Measurements from ENCODE around the gene RHOT1.
"Not testable (repeated sequence)": the region's sequence is repeated elsewhere in the genome, so short reads cannot be mapped to it uniquely, and the experiment has no call there.

Gene RHOT1

DNA sequence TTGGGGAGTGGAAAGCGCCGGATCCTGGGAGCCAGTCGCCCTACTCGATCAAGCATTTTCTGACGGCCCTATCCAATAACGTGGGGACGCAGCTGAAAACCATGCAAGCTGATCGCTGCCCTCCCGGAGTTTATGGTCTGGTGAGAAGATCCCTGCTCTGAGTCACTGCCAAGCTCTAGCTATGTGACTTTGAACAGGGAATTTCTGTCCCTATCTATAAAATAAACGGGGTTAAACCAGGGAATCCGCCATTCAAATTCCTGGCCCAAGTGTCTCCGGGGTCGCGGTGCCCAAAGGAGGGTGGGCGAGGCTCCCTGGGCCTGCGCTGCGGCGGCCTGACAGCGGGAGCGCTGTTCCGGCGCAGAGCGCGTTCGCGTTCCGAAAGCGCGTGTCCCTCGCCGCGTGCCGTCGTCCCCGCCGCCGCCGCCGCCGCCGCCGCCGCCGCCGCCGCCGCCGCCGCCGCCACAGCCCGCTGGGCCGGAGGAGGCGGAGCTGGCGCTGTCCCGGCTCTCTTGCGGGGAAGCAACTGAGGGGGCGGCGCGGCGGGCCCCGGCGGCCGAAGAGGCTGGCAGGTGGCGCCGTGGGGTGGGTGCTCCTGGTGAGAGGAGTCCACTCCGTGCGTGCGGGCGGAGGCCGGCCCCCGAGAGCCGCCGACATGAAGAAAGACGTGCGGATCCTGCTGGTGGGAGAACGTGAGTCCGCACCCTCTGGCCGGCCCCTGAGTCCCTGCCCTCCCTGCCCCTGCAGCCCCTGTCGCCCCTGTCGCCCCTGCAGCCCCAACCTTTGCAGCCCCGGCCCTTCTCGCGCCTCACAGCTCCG, at the start of gene RHOT1:
Gene RHOT1 (plus strand): TSS at position 465 of the 819 bp plus-strand sequence. CDS start 191 bp downstream, at position 656.
- DNase-seq (ENCODE audit: low read depth): peak; percentile 38

DNA sequence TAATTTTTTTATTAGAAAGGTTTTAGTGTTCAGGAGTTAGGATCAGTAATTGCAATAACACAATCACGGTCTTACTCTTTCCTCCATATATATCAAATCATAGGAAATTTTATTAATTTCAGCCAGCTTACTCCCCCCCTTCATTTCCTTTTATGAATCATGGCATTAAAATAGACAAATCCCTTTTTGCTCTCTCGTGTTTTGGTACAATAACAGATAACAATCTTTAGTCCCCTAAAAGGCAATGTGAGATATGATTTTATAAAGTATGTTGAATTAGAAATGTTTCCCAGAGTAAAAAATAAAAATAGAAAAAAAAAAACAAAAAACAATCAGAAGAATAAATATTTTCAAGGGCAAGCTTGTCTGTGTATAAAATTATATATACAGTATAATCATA, 42.6 kb upstream of the RHOT1 start:
- no peak for DNase-seq (ENCODE audit: low read depth)

DNA sequence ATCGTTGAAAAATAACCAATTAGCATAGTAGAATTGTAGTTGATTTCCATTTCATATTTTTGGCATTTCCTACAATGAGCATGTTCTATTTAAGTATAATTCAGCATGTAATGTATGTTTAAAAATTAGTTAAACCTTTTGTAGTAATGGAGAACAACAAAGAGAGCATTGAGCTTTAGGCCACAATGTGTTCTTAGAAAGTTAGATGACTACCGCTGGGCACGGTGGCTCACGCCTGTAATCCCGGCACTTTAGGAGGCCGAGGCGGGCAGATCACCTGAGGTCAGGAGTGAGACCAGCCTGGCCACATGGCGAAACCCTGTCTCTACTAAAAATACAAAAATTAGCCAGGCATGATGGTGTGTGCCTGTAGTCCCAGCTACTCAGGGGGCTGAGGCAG, 42.0 kb upstream of the RHOT1 start:
- DNase-seq (ENCODE audit: low read depth): not testable (repeated sequence)

DNA sequence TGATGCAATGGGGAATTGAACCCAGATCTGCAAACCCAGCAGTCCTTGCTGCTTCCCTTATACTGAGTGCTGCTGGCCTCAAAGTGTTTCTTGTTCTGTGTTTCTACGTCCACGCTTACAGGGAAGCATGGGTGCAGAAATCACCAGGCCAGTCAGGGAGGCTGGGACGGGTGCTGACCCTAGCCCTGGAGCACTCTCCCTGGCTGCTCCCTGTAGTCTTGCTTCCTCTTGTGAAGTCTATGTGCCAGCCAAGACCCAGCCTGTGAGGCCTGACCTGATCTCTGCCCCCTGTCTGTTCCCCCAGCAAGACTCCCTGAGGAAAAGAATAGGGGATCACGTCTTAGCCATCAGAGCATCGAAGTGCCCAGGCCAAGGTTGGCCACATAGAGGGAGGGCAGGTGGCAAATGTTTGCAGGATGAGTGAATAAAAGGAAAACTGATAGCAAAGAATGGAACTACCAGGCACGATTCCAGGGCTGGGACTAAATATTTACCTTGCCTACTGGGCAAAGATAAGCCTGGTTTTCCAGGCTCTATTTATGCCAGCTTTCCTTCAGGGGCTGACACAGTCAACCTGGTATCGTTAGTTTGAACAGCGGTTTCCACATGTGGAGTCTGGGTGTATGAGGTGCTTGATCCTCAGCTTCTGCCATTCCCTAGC, 41.2 kb upstream of the RHOT1 start:
- no peak for DNase-seq (ENCODE audit: low read depth)

DNA sequence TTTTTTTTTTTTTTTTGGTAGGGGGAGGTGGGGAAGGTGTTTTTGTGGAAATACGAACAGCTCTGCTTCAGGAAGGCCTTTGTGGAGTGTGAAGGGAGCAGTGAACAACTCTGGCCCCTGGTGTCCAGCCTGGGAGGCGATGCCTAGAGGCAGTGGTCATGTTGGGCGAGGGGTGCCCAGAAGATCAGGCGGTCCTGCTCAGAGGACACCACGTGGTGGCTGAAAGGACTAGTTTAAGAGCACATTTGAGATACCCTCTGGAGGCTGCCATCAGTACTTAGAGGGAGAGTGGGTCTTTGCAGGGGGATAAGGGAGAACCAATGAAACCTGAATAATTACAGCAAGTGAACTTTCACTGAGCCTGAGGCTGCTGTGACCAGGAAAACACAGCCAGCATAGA, 40.1 kb upstream of the RHOT1 start:
- DNase-seq (ENCODE audit: low read depth): no peak

DNA sequence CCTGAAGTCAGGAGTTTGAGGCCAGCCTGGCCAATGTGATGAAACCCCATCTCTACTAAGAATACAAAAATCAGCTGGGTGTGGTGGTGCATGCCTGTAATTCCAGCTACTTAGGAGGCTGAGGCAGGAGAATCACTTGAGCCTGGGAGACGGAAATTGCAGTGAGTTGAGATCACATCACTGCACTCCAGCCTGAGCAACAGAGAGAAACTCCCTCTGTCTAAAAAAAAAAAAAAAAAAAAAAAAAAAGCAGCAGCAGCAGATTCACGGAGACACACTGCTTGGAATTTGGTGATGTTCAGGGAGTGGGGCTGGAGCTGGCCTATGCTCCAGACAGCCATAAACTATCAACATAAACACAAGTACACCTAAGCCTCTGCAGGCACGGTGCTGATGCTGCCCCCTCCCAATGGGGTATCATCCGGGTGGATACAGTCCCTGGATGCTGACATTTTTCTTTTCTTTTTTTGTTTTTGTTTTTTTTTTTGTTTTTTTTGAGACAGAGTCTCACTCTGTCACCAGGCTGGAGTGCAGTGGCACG, 39.6 kb upstream of the RHOT1 start:
- DNase-seq (ENCODE audit: low read depth): no peak

DNA sequence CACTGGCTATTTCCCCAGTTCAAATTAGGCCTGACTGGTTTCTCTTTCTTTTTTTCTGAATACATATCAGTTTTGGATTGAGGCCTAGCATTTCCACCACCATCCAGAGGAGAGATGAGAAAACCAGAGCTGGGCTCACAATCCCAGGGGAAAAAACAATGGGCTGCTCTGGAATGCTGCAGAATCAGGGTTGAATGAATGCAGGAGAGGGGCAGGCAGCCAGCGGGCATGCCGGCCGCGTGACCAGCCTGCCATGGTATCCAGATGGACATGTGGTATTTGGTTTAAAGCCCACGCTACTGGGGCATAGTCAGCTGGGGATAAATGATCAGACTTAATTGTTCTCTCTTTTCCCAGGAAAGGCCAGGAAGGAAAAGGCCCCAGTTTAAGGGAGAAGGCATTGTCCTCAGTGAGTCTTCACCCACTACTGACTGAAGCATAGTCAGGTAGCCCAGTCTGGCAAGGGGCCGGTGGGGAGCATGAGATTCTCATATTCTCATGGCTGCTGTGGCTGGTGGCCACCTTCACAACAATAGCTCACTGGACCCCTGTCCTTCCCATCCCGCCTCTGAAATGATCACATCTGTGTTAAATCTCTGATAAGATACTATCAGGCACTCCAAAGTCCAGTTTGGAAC, 38.7 kb upstream of the RHOT1 start:
- no peak for DNase-seq (ENCODE audit: low read depth)

DNA sequence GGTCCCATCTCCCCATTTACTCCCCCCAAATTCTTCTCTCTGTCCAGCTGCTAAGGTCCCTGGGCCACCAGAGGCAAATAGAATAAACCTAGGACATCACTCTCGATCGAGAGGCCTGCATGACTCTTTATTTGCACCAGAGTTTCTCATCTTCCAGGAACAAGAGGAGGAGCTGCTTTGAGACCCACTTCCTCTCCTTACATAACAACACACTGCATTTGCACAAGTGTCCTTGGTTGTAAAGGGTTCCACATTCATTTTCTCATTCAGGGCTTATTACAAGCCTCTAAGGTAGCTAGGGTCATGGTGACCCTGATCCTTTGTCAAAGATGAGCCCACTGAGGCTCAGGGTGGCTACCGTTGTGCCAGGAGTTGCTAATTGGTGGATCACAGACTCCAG, 38.1 kb upstream of the RHOT1 start:
- DNase-seq (ENCODE audit: low read depth): no peak

DNA sequence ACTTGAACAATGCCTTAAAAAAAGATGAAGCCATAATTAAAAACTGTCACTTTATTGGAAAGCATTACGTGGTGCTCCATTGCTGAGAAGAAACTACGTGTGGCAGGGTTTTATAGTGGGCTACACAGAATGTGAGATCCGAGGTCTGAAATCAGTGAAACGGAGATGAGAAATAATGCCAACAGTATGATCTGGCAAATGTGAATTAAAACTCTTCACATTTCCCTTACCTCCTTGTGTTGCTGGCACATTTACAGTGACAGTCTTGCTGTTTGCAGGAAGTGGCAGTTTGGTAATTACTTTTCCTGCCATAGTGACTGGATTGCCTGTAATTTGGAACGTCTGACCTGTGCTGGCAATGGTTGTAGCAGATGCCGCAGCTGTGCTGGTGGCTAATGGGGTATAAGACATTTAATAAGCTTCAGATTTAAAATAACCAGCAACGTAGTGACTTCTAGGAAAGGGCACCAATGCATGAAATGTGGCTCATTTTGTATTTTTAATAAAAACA, 35.8 kb upstream of the RHOT1 start:
- DNase-seq (ENCODE audit: low read depth): not testable (repeated sequence)

DNA sequence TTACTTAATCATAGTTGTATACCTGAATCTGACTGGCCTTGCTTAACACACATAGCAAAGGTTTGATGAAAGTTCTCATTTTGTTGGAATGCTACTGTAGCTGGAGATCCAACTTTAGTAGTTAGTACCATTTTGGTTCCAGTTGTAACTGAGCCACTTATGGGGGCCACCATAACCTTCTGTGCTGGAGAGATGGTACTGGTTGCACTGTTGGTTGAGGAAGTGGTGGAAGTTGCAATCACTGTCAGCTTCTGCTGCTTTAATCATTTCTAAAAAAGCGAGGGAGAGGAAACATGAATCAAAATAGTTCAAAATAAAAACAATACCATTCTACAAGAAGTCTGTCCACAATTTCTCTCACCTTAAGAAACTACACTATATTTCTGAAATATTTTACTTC, 35.1 kb upstream of the RHOT1 start:
- not testable (repeated sequence) for DNase-seq (ENCODE audit: low read depth)

DNA sequence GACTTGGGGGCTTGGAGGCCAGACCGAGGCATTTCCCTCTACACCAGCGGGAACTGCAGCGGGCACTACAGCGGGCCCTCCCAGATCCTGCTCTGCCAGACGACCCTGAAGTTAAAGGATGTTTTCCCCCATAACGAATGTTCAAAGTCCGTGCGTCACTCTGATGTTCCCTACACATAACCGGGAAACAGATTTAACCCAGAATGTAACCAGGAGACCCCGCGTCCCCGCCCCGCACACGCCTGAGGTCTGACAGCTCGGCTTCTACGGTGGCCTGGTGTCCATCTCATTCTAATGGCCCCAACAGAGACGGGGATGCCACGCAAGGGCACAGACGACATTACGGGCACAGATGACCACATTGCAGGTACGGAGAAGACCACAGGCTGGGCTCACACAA, 31.7 kb upstream of the RHOT1 start:
- DNase-seq (ENCODE audit: low read depth): no peak

DNA sequence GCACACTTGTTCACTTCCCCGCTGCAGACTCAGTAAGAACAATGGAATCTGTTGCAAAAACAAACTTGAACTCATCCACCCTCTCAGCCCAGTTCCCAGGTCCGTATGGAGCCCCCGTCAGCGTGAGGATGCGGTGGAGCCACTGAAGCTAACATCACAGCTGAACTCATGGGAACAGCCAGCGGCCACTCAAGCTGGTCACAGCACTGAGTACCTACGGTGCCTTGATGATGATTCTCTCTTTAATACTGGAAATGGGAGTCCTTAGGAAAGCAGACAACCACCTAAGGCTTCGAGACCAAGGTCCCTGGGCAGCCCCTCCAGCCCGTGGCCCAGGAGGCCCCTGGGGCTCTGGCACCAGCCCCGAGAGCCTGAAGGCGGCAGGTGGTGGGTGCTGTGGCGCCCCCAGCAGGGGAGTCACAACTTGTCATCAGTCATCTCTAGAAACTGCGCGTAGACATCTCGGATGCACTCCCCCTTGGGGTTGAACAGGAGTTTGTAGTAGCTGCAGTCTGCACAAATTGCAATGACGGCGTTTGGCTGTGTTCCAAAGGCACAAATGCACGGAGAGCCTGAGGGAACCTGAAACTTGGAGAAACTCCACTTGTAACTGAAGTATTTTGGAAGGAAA, 31.0 kb upstream of the RHOT1 start:
- DNase-seq (ENCODE audit: low read depth): no peak

DNA sequence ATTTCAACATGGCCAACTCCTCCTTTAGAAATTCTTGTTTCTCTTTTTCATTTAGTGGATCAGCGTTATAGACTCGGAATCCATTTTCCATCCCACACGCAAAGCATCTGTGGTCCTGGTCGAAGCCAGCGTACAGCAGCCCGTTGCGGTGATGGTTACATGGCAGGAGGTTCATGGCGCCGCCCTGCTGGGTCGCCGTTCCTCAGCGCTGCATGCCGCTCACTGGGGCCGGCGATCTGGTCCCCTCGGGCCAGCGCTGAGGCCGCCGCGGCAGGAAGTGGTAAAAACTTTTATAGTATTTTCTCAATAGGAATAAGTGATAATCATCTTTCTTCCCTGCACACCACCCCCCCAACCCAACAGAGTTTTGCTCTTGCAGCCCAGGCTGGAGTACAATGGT, 29.9 kb upstream of the RHOT1 start:
- DNase-seq (ENCODE audit: low read depth): no peak

DNA sequence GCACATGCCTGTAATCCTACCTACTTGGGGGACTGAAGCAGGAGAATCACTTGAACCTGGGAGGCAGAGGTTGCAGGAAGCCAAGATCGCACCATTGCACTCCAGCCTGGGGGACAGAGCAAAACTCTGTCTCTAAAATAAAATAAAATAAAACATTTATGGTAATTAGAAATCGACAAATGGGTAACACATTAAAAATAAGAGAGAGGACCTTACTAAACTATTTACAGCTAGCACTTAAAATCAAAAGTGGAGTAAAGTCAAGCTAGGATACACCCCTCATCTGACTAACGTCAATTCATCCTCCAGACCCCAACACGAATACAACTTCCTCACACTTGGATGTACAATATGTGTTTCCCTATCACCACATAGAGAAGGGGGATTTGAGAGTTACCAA, 27.8 kb upstream of the RHOT1 start:
- DNase-seq (ENCODE audit: low read depth): no peak

DNA sequence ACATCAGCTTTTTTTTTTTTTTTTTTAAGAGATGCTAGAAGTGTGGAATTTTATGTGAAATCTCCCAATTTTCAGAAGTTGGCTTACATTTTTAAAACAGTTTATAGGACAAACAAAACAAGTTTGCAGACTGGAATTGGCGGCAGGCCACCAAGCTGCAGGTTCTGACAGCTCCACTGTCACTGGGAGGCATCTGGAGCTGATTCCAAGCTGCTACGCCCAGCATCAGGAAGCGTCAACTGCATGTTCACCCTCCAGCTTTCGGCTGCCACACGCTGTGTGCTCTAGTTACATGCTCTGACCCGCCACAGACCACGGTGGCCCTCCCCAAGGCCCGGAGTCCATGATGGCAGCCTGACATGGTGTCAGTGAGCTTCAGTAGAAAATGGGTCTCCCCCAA, 26.8 kb upstream of the RHOT1 start:
- DNase-seq (ENCODE audit: low read depth): not testable (repeated sequence)

DNA sequence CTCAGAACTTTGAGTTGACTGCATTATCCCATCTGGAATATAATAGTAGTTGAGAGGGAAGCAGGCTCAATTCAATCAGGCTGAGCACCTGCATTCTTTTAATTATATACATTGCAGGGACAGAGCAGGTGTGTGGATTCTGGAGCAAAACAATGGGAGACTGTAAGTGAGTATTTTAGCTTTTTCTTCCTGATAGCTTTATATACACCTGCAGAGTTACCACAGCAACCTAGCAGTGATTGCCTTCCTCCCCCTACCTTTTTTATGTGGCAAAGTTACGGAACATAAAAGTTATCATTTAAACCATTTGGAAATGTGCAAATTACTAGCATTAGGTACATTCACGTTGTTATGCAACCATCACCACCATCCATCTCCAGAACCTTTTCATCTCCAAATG, 25.4 kb upstream of the RHOT1 start:
- no peak for DNase-seq (ENCODE audit: low read depth)

DNA sequence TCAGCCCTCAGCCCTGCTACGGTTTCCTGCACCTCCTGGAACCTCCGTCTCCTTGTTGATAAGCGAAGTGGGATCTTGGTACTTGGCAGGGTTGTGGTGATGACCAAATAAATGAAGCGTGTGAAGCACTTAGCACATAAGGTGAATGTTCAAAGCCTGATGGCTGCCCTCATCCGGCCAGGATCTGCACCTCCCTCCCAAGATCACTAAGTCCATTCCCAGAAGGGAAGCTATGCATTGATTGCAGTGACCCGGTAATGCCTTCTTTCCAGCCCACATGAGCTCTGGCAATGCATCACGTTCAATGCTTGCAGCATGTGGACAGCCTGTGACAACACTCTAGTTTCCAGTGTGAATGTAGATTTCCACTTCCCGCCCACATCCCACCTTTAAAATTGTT, 24.9 kb upstream of the RHOT1 start:
- DNase-seq (ENCODE audit: low read depth): no peak

DNA sequence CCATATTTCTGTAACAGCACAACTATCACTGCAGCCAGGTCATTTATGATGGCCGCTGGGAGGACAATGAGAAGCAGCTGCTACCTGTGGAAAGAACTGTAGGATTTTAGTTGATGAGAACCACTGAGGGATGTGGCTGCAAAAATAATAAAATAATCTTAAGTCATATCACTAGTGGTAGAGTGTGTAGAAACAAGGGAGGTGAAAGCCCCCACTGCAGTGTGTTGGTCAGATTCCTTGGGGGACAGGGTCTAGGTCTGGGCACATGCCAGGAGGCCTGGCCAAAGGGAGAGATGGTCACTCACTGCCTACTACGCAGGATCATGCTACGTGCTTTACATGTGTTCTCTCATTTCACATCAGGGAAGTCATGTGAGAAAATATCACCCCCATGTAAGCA, 24.2 kb upstream of the RHOT1 start:
- DNase-seq (ENCODE audit: low read depth): not testable (repeated sequence)

DNA sequence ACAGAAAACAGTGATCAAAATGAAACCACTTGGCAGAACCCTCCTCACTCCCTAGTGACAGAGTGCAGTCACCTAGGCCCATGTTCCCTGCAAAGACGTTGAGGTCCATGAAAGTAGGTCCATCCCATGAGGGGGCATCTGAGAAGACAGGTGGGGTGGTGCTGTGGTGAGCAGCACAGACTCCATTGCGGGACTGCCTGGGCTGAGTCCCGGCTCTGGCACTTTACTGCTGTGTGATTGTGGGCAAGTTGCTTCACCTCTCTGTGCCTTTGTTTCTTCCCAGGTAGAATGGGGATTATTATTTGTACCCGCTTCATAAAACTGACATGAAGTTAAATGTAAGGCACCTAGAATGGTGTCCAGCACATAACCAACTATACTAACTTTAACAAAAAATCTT, 23.5 kb upstream of the RHOT1 start:
- DNase-seq (ENCODE audit: low read depth): no peak

DNA sequence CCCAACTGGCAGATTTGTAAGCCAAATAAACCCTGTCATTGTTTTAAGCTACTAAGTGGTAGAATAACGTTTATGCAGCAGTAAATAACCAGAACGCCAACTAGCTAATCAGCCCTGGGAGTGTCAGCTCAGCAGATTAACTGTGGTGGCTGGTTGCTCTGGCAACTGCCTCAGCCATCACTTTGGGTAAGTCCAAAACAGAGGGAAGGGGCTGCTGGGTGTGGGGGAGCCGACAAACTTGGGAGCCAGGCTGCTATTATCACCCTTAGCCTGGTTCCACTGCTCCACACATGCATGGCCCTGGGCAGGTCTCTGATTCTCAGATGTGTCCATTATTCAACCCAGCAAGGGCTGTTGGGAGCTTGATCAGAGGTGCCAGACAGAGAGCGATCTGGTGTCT, 22.2 kb upstream of the RHOT1 start:
- no peak for DNase-seq (ENCODE audit: low read depth)

DNA sequence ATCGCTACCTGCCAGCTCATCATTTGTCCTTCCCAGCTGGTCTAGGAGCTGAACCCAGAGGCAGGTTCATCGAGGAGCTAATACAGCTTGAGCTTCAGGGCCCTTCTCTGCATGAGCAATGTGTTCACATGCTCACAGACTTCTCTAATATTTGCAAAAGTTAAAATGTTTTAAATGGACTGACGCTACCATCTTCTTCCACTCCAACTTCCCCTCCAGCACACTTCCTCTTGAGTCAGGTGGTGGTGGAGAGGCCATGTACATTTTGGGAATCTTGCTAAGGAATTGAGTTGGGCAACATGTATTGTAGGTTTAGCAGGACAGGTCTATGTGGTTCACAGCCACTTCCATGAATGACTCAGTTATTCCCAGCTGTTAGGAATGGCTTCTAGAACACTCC, 21.6 kb upstream of the RHOT1 start:
- no peak for DNase-seq (ENCODE audit: low read depth)

DNA sequence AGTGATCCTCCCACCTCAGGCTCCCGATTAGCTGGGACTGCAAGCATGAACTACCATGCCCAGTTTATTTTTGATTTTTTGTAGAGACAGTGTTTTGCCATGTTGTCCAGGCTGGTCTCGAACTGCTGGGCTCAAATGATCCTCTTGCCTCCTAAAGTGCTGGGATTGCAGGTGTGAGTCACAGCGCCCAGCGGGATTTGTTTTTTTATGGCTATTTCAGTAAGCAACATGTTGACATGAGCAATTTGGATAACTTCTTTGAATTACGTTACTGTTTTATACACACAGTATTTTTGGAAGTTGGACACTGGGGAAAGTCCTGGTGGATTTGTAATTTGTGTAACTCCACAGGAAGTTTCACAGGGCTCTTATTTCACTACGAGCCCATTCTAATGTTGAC, 18.5 kb upstream of the RHOT1 start:
- DNase-seq (ENCODE audit: low read depth): no peak

Data from stimulated activated CD8-positive, alpha-beta memory T cell treated with anti-CD3 and anti-CD28 coated beads, Interleukin-7, amount 100 ng/mL, for 24 hours (primary cell).